Breast epithelium (tissue), 3 donors: ENCODE data around the gene ANXA9.

ENCODE experiments used
- CTCF ChIP-seq, 3 donors: fragments of 450-650 bp; IDR thresholded peaks; one replicate each; pipeline ENCODE4 v1.5.1; 2016 to 2017; ENCODE audit warnings: antibody characterized with exemption in 3 of 3, mild to moderate bottlenecking in 3 of 3, moderate library complexity in 3 of 3
- POLR2A ChIP-seq: fragments of 450-650 bp; IDR thresholded peaks from one replicate; pipeline ENCODE4 v1.6.1; 2016; ENCODE audit warnings: antibody characterized with exemption, mild to moderate bottlenecking, moderate library complexity

- TF ChIP-seq CTCF (IDR thresholded peaks at IDR 0.05) (no peak), POLR2A (no peak)
Observed at GRCh38 chr1:150944856-150945255, 37.2 kb upstream of the ANXA9 start.
